ENCODE data around the gene ZNF292. TPM values are rescaled to one million over a fixed set of nuclear protein-coding genes. Genes with fewer than 3 reads are reported as not detected.

ZNF292 gene
- total and polyA plus RNA-seq, 10 of the 15 experiments (the other 5 are each of a cell fraction or from before 2014, with no cell fraction given), result 11.1 to 57.6 (median 30.6) TPM

DNA sequence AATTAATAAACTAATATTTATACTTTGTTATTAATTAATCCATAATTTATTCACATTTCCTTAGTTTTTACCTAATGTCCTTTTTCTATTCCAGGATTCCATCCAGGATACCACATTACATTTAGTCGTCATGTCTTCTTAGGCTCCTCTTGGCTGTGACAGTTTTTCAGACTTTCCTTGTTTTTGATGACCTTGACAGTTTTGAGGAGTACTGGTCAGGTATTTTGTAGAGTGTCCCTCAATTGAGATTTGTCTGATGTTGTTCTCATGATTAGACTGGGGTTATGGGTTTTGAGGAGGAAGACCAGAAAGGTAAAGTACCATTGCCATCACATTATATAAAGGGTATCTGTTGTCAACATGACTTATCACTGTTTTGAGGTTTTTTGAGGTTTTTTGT, 67.3 kb downstream of the ZNF292 start:
- H2AFZ ChIP-seq (ENCODE audit: control insufficient read depth, low read depth, low read length), result no peak overlapping the region
- ChIA-PET CTCF (no interaction called here), POLR2A (interaction anchor here (1.0 kb wide), 1 partner anchor 10 kb away, joined by 3 read pairs; no protein-coding TSS in a partner anchor), SMC1A (ENCODE audit: uncharacterized antibody, unreplicated experiment) (no interaction called here), RAD21 (ENCODE audit: unreplicated experiment) (no interaction called here)
- peaks cover 7 to 20% of the 10 kb centered on the region in 2 experiments; a peak in 3 of 4 replicates for H3K36me3 ChIP-seq (ENCODE audit: control insufficient read depth in 2 of 2, insufficient read depth in 2 of 2, low read length in 1 of 2)
- no peaks in the 10 kb centered on the region for H3K9me3 ChIP-seq (replicated peaks; ENCODE audit: control insufficient read depth, insufficient read depth, low read length)
- intact Hi-C loops (cut with micrococcal nuclease; ENCODE audit: unreplicated experiment) (no loop called here), in situ Hi-C loops (cut with MboI) (no loop called here)
- no peaks in the 10 kb centered on the region; the same call in 1 of the 2 replicates for H4K20me1 ChIP-seq (ENCODE audit: control insufficient read depth, insufficient read depth)
- peaks cover 2% of the 10 kb centered on the region for H3K79me2 ChIP-seq (ENCODE audit: control insufficient read depth, insufficient read depth, low read length)
- no peaks in the 10 kb centered on the region; the same call in 1 of the 2 replicates for H3K4me1 ChIP-seq (ENCODE audit: control insufficient read depth, insufficient read depth, low read length)
- no peak overlapping the region for H3K9ac ChIP-seq (ENCODE audit: control insufficient read depth, insufficient read depth, low read length)
- no TSS peak for BruUV-seq (replicated peaks)
- ATAC-seq (no peak), FAIRE-seq (no peak), DNase-seq (ENCODE audit: low read depth, low spot score) (no peak)
- no peak overlapping the region for H3K27ac ChIP-seq (ENCODE audit: control insufficient read depth, insufficient read depth)
- 100% methylated on average over 1 of the region's 1 CpG for WGBS (ENCODE audit: insufficient coverage, insufficient replicate concordance, low lambda C conversion rate, missing lambda C conversion rate)
- TF ChIP-seq NFIC (IDR thresholded peaks at IDR 0.05; ENCODE audit: low read depth, low read length) (no peak), SIN3A (IDR thresholded peaks at IDR 0.05; ENCODE audit: low read depth, low read length) (no peak), POLR2A (IDR thresholded peaks at IDR 0.05; ENCODE audit: low read depth, low read length) (no peak), RAD21 (IDR thresholded peaks at IDR 0.05; ENCODE audit: insufficient read depth, low read depth, low read length) (no peak), ATF7 (IDR thresholded peaks at IDR 0.05; ENCODE audit: low read depth) (no peak), DPF2 (IDR thresholded peaks at IDR 0.05) (no peak), BACH1 (IDR thresholded peaks at IDR 0.05; ENCODE audit: borderline replicate concordance) (no peak), NR2F1 (conservative IDR thresholded peaks at IDR 0.05) (no peak), ZNF622 (IDR thresholded peaks at IDR 0.05) (no peak), TCF7 (IDR thresholded peaks at IDR 0.05; ENCODE audit: borderline replicate concordance) (no peak), EED (IDR thresholded peaks at IDR 0.05; ENCODE audit: low read depth) (no peak), STAT3 (IDR thresholded peaks at IDR 0.05; ENCODE audit: low read depth, low read length) (no peak), SIX5 (IDR thresholded peaks at IDR 0.05; ENCODE audit: low read depth, low read length, severe bottlenecking) (no peak), ZNF207 (IDR thresholded peaks at IDR 0.05; ENCODE audit: borderline replicate concordance) (no peak), MEF2B (IDR thresholded peaks at IDR 0.05; ENCODE audit: partially characterized antibody, poor library complexity, severe bottlenecking) (no peak), JUNB (IDR thresholded peaks at IDR 0.05) (no peak), SMAD5 (IDR thresholded peaks at IDR 0.05; ENCODE audit: low read depth) (no peak), FOXM1 (IDR thresholded peaks at IDR 0.05; ENCODE audit: low read depth, low read length) (no peak)
- TF ChIP-seq, protein P1, sequence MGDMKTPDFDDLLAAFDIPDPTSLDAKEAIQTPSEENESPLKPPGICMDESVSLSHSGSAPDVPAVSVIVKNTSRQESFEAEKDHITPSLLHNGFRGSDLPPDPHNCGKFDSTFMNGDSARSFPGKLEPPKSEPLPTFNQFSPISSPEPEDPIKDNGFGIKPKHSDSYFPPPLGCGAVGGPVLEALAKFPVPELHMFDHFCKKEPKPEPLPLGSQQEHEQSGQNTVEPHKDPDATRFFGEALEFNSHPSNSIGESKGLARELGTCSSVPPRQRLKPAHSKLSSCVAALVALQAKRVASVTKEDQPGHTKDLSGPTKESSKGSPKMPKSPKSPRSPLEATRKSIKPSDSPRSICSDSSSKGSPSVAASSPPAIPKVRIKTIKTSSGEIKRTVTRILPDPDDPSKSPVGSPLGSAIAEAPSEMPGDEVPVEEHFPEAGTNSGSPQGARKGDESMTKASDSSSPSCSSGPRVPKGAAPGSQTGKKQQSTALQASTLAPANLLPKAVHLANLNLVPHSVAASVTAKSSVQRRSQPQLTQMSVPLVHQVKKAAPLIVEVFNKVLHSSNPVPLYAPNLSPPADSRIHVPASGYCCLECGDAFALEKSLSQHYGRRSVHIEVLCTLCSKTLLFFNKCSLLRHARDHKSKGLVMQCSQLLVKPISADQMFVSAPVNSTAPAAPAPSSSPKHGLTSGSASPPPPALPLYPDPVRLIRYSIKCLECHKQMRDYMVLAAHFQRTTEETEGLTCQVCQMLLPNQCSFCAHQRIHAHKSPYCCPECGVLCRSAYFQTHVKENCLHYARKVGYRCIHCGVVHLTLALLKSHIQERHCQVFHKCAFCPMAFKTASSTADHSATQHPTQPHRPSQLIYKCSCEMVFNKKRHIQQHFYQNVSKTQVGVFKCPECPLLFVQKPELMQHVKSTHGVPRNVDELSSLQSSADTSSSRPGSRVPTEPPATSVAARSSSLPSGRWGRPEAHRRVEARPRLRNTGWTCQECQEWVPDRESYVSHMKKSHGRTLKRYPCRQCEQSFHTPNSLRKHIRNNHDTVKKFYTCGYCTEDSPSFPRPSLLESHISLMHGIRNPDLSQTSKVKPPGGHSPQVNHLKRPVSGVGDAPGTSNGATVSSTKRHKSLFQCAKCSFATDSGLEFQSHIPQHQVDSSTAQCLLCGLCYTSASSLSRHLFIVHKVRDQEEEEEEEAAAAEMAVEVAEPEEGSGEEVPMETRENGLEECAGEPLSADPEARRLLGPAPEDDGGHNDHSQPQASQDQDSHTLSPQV (IDR thresholded peaks at IDR 0.05), result no peak
- H3K27me3 ChIP-seq (replicated peaks in 1 of 2; ENCODE audit: control insufficient read depth in 2 of 2, insufficient read depth in 2 of 2, low read length in 1 of 2), result no peaks in the 10 kb centered on the region
- H3K4me3 ChIP-seq, result no peak overlapping the region
- H3K4me2 ChIP-seq (ENCODE audit: control insufficient read depth, insufficient read depth), result no peak overlapping the region
